Renal pelvis (tissue), 4 donors: ENCODE data around the gene MPP1. TPM values are rescaled to one million over a fixed set of nuclear protein-coding genes. Genes with fewer than 3 reads are reported as not detected.
"Not testable (repeated sequence)": the region's sequence is repeated elsewhere in the genome, so short reads cannot be mapped to it uniquely, and the experiment has no call there.

Experiments
- DNase-seq: peaks from one replicate; pipeline ENCODE4 v3.0.0-alpha.2; 2013
- polyA plus RNA-seq, 3 donors: library from polyadenylated mRNA; unstranded; fragments of 120-200 nt; gene quantifications; one replicate each; pipeline ENCODE4 v1.2.1, GENCODE V29; 2013; ENCODE audit not compliant: insufficient read length in 3 of 3

MPP1 gene
- polyA plus RNA-seq, 3 donors = 31.6 to 42.2 (median 36.2) TPM

- DNase-seq = not testable (repeated sequence)
These were observed 11.8 kb upstream of the MPP1 start for GRCh38 chrX:154817048-154817618.

DNA sequence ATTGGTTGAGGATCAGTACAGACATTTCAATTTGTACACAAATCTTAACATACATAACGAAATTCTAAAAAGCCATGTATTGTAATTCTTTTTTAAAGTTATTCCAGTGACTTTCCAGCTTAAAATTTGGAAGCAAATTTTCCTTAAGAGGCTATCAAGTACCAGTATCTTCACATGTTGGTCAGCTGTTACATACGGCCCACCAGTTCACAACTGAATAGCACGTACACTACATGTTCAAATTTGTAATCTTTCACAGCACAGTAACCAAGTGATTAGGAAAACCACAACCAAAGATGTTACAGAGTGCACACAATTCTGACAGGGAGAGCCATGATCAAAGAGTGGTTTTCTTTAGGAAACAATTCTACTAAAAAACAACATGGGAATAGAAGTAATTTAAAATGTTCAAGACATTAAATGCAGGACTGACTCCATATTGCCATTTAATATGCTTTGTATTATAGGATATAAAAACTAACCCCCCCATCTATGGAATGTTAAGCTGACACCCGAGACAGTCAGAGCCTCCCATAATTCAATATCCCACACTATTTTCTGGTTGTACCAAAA, 11.1 kb upstream of the MPP1 start:
- not testable (repeated sequence) for DNase-seq

DNA sequence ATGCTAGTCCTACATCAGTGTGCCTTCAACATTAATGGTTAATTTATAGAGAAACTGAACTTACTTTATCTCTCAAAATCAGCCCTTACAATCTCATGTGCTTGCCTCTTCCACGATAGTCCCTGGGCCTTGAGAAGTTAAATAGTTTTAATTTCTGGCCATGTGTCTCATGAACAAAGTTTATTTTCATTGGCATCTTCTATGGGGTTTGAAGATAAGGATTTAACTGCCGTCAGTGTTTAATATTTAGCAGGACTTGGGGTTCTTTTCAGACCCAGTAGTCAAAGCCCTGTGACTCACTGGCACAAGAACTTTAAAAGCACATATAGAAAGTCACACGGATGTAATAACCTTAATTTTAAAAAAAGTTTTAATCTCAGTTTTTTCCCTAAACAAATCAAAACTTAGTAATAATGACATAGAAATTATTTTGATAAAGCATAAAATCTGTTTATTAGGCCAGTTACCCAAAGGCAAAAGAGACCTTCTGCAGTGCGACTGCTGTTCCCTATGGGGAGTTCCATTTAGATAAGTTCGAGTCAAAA, 10.1 kb upstream of the MPP1 start:
- DNase-seq = no peak

GRCh38 chrX:154813801-154814200, 8.5 kb upstream of the MPP1 start:
- DNase-seq = no peak

GRCh38 chrX:154812341-154813101, 7.2 kb upstream of the MPP1 start:
- DNase-seq = no peak

DNA sequence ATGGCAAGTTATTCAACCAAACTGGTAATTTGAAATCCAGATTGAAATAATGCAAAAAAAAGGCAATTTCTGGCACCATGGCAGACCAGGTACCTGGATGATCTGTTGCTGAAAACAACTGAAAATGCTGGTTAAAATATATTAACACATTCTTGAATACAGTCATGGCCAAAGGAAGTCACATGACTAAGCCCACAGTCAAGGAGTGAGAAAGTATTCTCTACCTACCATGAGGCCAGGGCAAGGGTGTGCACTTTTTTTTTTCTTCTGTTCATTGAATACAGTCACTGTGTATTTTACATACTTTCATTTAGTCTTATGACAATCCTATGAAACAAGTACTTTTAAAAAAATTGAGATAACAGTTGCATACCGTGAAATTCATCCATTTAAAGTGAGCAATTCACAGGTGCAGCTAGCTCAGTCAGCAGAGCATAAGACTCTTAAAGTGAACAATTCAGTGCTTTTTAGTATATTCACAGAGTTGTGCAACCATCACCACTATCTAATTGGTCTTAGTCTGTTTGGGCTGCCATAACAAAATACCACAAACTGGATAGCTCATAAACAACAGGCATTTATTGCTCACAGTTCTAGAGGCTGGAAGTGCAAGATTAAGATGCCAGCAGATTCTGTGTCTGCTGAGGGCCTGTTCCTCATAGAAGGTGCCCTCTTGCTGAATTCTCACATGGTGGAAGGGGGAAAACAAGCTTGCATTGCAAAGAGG, 4.8 kb upstream of the MPP1 start:
- DNase-seq = no peak

- DNase-seq = no peak
These were observed 1.7 kb upstream of the MPP1 start for GRCh38 chrX:154806837-154807501.

DNA sequence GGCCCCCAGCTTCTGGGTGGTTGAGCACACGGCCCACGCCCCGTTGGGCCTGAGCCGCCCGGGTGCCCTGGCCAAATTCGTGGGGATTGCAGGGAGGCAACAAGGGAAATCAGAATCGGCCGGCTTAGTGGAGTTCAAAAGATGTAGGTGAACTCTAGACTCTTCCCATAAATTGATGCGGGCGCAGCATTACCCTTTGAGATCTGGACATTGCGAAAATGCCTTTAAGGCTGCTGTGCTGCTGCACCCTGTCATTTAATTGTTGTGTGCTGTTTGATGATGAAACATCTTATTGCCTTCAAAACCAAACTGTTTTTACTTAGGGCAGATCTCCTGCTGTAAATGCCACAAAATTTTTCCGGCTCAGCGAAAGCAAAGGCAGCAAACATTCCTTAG, 409 bp upstream of the MPP1 start:
- no peak for DNase-seq

- DNase-seq = no peak
These were observed 876 bp downstream of the MPP1 start for GRCh38 chrX:154804261-154804956.

DNA sequence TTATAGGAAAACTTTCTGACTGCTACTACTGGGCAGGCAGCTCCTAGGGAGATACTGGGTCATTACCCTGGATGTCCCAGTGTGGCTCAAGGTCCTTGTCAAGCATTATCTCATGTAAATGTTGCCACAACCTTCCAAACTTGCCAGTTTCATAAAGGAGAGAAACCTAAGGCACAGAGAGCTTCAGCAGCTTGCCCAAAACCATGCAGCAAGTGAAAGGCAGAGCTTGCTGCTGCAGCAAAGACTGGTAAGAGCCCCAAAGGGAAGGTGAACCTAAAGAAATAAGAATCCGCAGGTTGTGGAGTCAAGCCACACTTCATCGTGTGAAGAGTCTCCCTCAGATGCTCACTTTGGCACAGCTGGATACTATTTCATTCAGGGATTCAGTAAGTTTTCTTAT, 2.3 kb downstream of the MPP1 start:
- no peak for DNase-seq

DNA sequence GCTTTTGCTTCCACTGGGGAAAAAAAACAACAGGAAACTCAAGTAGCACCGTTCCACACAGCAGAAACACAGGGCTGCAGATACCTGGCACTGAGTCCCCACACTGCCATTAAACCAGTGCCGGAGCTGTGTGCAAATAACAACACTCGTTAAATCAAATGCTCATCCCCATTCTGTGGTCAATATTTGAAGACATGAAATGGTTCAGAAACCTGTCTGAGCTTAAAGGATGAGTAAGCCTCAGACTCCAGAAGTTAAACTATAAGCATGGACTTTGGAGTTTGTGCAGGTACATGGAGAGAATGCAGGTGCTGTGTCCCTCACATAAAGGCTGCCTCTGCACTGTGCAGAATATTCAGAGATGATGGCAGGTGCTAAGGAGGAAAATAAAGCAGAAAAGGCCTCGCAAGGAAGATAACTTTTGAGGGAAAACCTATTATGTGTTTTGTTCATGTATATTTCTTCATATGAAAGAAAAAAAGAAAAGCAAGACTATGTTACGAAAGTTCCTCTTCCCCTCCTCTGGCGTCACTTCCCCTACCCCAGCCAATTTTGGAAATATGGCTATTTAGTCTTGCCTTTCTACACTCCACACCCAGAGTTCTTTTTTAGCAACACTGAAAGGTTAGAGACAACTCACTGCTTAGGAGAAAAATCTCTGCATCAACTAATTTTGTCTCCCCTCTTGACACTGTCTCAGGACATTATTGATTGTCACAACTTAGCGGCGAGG, 4.6 kb downstream of the MPP1 start:
- no peak for DNase-seq

GRCh38 chrX:154799556-154800348, 5.5 kb downstream of the MPP1 start:
- DNase-seq = no peak

GRCh38 chrX:154797006-154797405, 8.3 kb downstream of the MPP1 start:
- no peak for DNase-seq

GRCh38 chrX:154795016-154795415, 10.3 kb downstream of the MPP1 start:
- DNase-seq = no peak

DNA sequence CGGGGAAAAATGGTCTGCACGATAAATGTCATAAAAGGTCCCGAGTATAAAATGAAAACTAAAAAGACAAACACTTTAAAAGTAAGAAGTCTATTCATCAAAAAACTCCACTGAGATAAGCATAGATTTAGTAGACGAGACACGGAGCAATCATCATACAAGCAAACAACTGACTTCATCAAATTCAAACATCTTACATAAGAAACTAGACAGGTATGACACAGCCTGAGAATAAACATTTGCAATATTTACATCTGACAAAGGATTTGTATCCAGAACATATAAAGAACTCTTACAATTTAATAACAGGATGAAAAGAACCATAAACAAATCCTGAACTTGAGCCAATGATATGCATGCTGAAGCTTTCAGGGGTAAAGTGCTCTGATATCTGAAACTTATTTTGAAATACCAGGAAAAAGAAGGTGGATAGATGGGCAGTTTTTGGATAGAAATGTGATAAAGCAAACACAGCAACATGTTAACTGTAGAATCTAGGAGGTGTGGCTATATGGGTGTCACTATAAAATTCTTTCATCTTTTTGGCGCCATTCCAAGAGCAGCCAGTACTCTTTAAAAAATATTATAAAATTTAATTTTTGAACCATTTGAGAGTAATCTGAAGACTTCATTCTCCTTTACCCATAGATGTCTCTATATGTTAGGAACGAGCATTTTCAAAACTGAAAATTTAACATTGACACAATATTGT, 12.0 kb downstream of the MPP1 start:
- DNase-seq = no peak

DNA sequence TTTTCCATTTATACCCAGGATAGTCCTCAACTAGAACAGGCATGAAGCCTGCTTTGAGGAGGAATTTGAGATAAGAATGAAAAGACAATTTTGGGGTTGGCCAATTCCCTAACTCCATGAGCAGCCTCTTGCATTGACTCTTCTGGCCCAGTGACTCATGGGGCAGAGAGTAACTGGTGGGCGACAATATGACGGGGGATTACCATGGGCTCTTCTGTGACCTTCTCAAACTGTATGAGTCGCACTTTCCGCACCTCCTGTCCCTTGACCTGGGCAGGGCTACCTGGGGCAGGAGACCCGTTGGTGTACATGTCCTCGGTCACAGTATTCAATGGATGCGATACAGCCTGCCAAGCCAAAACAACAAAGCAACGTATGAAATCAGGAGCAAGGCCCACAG, 13.3 kb downstream of the MPP1 start:
- no peak for DNase-seq

GRCh38 chrX:154791467-154791866, 13.8 kb downstream of the MPP1 start:
- no peak for DNase-seq

- DNase-seq = no peak
These were observed 19.6 kb downstream of the MPP1 start for GRCh38 chrX:154785716-154786115.
